HG03457 (cell line): ENCODE data around the gene BICRA.
"Not testable (repeated sequence)": the region's sequence is repeated elsewhere in the genome, so short reads cannot be mapped to it uniquely, and the experiment has no call there.

ENCODE experiments used
- ATAC-seq: cut with Tn5 transposase; IDR thresholded peaks from one replicate; pipeline ENCODE4 v1.9.1; 2021; ENCODE audit warnings: moderate number of reproducible peaks; ENCODE audit not compliant: unreplicated experiment

Gene BICRA

GRCh38 chr19:47628078-47628771 lies 19.3 kb downstream of the BICRA start:
- ATAC-seq = no peak

GRCh38 chr19:47630594-47630993 lies 21.7 kb downstream of the BICRA start:
- ATAC-seq = no peak

GRCh38 chr19:47631681-47632446 lies 22.9 kb downstream of the BICRA start:
- no peak for ATAC-seq

GRCh38 chr19:47633517-47633916 lies 24.6 kb downstream of the BICRA start:
- ATAC-seq = no peak

GRCh38 chr19:47633996-47634395 lies 25.1 kb downstream of the BICRA start:
- ATAC-seq = no peak

- ATAC-seq = not testable (repeated sequence)
These were observed 26.3 kb downstream of the BICRA start for GRCh38 chr19:47635152-47635754.

- ATAC-seq = no peak
These were observed 28.6 kb downstream of the BICRA start for GRCh38 chr19:47637550-47637949.

- no peak for ATAC-seq
These were observed 33.1 kb downstream of the BICRA start for GRCh38 chr19:47641891-47642485.

GRCh38 chr19:47643281-47643680 lies 34.3 kb downstream of the BICRA start:
- no peak for ATAC-seq

GRCh38 chr19:47644199-47644598 lies 35.3 kb downstream of the BICRA start:
- ATAC-seq = no peak

- ATAC-seq = no peak
These were observed 36.0 kb downstream of the BICRA start for GRCh38 chr19:47644743-47645482.

- ATAC-seq = no peak
These were observed 38.0 kb downstream of the BICRA start for GRCh38 chr19:47646924-47647323.

- no peak for ATAC-seq
These were observed 40.7 kb downstream of the BICRA start for GRCh38 chr19:47649588-47649987.

- ATAC-seq = no peak
These were observed 41.8 kb downstream of the BICRA start for GRCh38 chr19:47650700-47651099.

- ATAC-seq = no peak
These were observed 42.2 kb downstream of the BICRA start for GRCh38 chr19:47651132-47651531.

- no peak for ATAC-seq
These were observed 42.8 kb downstream of the BICRA start for GRCh38 chr19:47651691-47652090.

GRCh38 chr19:47652285-47652684 lies 43.4 kb downstream of the BICRA start:
- ATAC-seq = no peak

GRCh38 chr19:47653856-47654255 lies 44.9 kb downstream of the BICRA start:
- ATAC-seq = no peak

- ATAC-seq = no peak
These were observed 48.8 kb downstream of the BICRA start for GRCh38 chr19:47657719-47658118.

GRCh38 chr19:47658431-47659348 lies 49.8 kb downstream of the BICRA start:
- no peak for ATAC-seq
